Stomach smooth muscle (tissue), 2 donors: ENCODE measurements around the gene BTBD9.

Experiments used
- H3K27ac ChIP-seq: one replicate; pipeline ENCODE4 v1.7.0; 2013; ENCODE audit warnings: mild to moderate bottlenecking, low read length, inconsistent platforms
- H3K27me3 ChIP-seq, 2 donors: one replicate each; pipeline ENCODE4 v1.7.0; 2013; ENCODE audit warnings: low read length in 2 of 2; ENCODE audit not compliant: insufficient read depth in 2 of 2, control insufficient read depth in 1 of 2
- H3K36me3 ChIP-seq, 2 donors: one replicate each; pipeline ENCODE4 v1.7.0; 2013; ENCODE audit warnings: low read length in 2 of 2; ENCODE audit not compliant: control insufficient read depth in 2 of 2, insufficient read depth in 2 of 2
- H3K4me1 ChIP-seq: one replicate; pipeline ENCODE4 v1.7.0; 2013; ENCODE audit warnings: low read length; ENCODE audit not compliant: control insufficient read depth, insufficient read depth
- H3K4me3 ChIP-seq, 2 donors: one replicate each; pipeline ENCODE4 v1.7.0; 2013; ENCODE audit warnings: low read length in 2 of 2
- H3K9ac ChIP-seq, 2 donors: one replicate each; pipeline ENCODE4 v1.7.0; 2013; ENCODE audit warnings: low read length in 2 of 2, mild to moderate bottlenecking in 1 of 2
- H3K9me3 ChIP-seq, 2 donors: one replicate each; pipeline ENCODE4 v1.7.0; 2013; ENCODE audit warnings: low read length in 2 of 2; ENCODE audit not compliant: control insufficient read depth in 2 of 2
- donor health status: healthy.
- donor health status: Pancreatic carcinoma.

BTBD9 gene

GRCh38 chr6:38555606-38556005, 84.1 kb downstream of the BTBD9 start:
- Histone ChIP-seq H3K9ac (no peak overlapping the region), H3K4me1 (no peaks in the 10 kb centered on the region), H3K36me3 (no peaks in the 10 kb centered on the region), H3K27me3 (no peaks in the 10 kb centered on the region), H3K9me3 (no peaks in the 10 kb centered on the region), H3K27ac (no peak overlapping the region), H3K4me3 (no peak overlapping the region)

GRCh38 chr6:38554700-38555413, 84.9 kb downstream of the BTBD9 start:
- Histone ChIP-seq H3K4me3 (no peak overlapping the region), H3K27ac (no peak overlapping the region), H3K9me3 (no peaks in the 10 kb centered on the region), H3K9ac (no peak overlapping the region), H3K4me1 (no peaks in the 10 kb centered on the region), H3K36me3 (no peaks in the 10 kb centered on the region), H3K27me3 (no peaks in the 10 kb centered on the region)

DNA sequence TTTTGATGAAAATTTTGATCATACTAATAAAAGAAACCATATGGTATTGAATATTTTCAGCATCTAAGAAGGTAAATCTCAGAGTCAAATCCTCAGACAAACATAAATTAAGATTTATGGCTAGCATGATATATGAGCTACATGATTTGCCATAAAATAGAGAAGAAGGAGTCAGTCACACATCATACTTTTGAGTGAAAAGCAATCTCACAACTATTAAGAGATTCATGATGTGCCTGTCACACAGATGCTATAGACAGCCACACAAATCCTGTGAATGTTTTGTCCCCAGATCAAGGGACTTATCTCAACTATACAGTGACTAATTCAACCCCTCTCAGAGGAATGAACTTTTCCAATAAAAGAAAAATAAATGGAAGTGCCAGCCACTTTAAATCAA, 85.7 kb downstream of the BTBD9 start:
- Histone ChIP-seq H3K36me3 (no peaks in the 10 kb centered on the region), H3K27ac (no peak overlapping the region), H3K4me1 (no peaks in the 10 kb centered on the region), H3K9ac (no peak overlapping the region), H3K4me3 (no peak overlapping the region), H3K9me3 (no peaks in the 10 kb centered on the region), H3K27me3 (no peaks in the 10 kb centered on the region)

DNA sequence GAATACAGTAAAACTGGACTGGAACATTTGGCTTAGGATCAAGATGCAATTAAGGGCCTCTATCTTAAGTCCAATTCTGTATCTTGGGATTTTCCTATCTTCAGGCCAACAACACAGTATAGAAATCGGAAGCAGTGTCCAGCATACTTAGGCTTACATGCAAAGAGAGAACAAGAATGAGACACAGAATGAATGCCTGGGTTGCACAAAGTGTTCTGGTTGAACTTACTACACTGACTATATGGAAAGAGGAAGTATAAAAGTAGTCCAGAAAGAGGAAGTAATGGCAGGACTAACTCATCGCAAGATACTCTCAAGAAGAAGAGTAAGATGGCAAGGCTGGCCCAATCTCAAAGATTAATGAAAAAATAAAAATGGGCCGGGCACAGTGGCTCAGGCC, 87.6 kb downstream of the BTBD9 start:
- Histone ChIP-seq H3K9me3 (no peaks in the 10 kb centered on the region), H3K9ac (no peak overlapping the region), H3K4me3 (no peak overlapping the region), H3K4me1 (no peaks in the 10 kb centered on the region), H3K36me3 (no peaks in the 10 kb centered on the region), H3K27ac (no peak overlapping the region), H3K27me3 (no peaks in the 10 kb centered on the region)

- no peak overlapping the region for H3K27ac ChIP-seq
- H3K27me3 ChIP-seq, result no peaks in the 10 kb centered on the region
- no peak overlapping the region for H3K9ac ChIP-seq
- H3K4me1 ChIP-seq, result no peaks in the 10 kb centered on the region
- H3K4me3 ChIP-seq, result no peak overlapping the region
- no peaks in the 10 kb centered on the region for H3K36me3 ChIP-seq
- H3K9me3 ChIP-seq, result no peaks in the 10 kb centered on the region
Measured at GRCh38 chr6:38549795-38550194, 89.9 kb downstream of the BTBD9 start.

- Histone ChIP-seq H3K27ac (no peak overlapping the region), H3K9me3 (no peaks in the 10 kb centered on the region)
Measured at GRCh38 chr6:38549180-38549579, 90.5 kb downstream of the BTBD9 start.

GRCh38 chr6:38543022-38543421, 96.7 kb downstream of the BTBD9 start:
- Histone ChIP-seq H3K9ac (no peak overlapping the region), H3K27ac (no peak overlapping the region), H3K36me3 (no peaks in the 10 kb centered on the region), H3K4me3 (no peak overlapping the region), H3K27me3 (no peaks in the 10 kb centered on the region), H3K9me3 (no peaks in the 10 kb centered on the region), H3K4me1 (no peaks in the 10 kb centered on the region)

More at GRCh38 chr6:38549180-38549579, 90.5 kb downstream of the BTBD9 start:
- Histone ChIP-seq H3K36me3 (no peaks in the 10 kb centered on the region), H3K4me3 (no peak overlapping the region), H3K9ac (no peak overlapping the region), H3K4me1 (no peaks in the 10 kb centered on the region), H3K27me3 (no peaks in the 10 kb centered on the region)

GRCh38 chr6:38542031-38542430, 97.7 kb downstream of the BTBD9 start:
- Histone ChIP-seq H3K9me3 (no peaks in the 10 kb centered on the region), H3K27me3 (no peaks in the 10 kb centered on the region), H3K4me1 (no peaks in the 10 kb centered on the region), H3K27ac (no peak overlapping the region), H3K4me3 (no peak overlapping the region), H3K9ac (no peak overlapping the region), H3K36me3 (no peaks in the 10 kb centered on the region)

GRCh38 chr6:38533064-38533463, 106.7 kb downstream of the BTBD9 start:
- Histone ChIP-seq H3K9ac (no peak overlapping the region), H3K27me3 (no peaks in the 10 kb centered on the region), H3K9me3 (no peaks in the 10 kb centered on the region), H3K4me3 (no peak overlapping the region), H3K36me3 (no peaks in the 10 kb centered on the region), H3K4me1 (no peaks in the 10 kb centered on the region), H3K27ac (no peak overlapping the region)

- H3K27ac ChIP-seq, result no peak overlapping the region
- no peak overlapping the region for H3K4me3 ChIP-seq
- H3K27me3 ChIP-seq, result no peaks in the 10 kb centered on the region
- no peaks in the 10 kb centered on the region for H3K9me3 ChIP-seq
- no peaks in the 10 kb centered on the region for H3K36me3 ChIP-seq
- H3K4me1 ChIP-seq, result no peaks in the 10 kb centered on the region
- H3K9ac ChIP-seq, result no peak overlapping the region
Measured at GRCh38 chr6:38531134-38531533, 108.6 kb downstream of the BTBD9 start.

DNA sequence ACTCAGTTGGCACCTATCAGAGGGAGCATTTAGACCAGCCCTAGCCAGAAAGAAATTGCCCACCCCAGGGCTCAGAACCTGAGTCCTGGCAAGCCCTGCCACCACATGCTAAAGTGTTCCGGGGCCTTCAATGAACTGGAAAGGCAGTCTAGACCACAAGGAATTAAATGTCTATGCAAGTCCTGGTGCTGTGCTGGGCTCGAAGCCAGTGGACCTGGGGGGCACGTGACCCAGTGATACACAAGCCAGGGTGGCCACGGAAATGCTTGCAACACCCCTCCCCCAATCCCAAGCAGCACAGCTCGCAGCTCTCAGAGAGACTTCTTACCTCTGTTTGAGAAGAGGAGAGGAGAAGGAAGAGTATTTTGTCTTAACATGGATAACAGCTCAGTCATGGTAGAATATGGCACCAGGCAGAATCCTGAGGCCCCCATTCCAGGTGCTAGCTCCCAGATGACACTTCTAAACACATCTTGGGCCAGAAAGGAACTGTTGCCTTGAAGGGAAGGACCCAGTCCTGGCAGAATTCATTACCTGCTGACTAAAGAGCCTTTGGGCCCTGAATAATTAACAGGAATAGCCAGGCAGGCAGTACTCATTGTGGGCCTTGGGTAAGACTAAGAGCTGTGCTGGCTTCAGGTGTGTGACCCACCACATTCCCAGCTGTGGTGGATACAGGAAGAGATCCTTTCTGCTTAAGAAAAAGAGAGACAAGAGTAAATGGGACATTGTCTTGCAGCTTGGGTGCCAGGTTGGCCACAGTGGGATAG, 111.3 kb downstream of the BTBD9 start:
- no peak overlapping the region for H3K27ac ChIP-seq
- no peak overlapping the region for H3K4me3 ChIP-seq
- no peaks in the 10 kb centered on the region for H3K9me3 ChIP-seq
- H3K27me3 ChIP-seq, result no peaks in the 10 kb centered on the region
- H3K36me3 ChIP-seq, result no peaks in the 10 kb centered on the region
- no peaks in the 10 kb centered on the region for H3K4me1 ChIP-seq
- H3K9ac ChIP-seq, result no peak overlapping the region
